GM19452 (cell line): Measurements from ENCODE around the gene ENO1.
"Not testable (repeated sequence)": the region's sequence is repeated elsewhere in the genome, so short reads cannot be mapped to it uniquely, and the experiment has no call there.

ENCODE experiments used
- ATAC-seq: cut with Tn5 transposase; IDR thresholded peaks from one replicate; pipeline ENCODE4 v1.9.1; 2021; ENCODE audit not compliant: unreplicated experiment

The ENO1 gene

GRCh38 chr1:8897505-8897904, 19.0 kb upstream of the ENO1 start:
- not testable (repeated sequence) for ATAC-seq

DNA sequence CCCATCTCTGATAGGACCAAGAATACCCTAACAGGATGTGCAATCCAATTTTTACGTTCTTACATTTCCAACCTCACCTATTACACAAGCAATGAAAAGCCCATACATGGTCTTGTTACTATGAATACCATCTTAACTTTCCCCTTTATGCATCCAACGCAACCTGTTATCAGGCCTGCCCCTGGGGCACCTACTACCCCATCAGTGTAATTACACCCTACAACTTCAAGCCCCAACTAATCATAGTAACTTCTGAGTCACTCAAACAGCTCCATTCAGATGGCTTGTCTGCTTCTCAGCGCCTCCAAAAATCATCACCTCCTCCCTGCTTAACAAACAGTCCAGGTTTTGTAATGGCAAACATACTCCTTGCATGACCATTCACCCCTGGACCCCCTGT, 18.3 kb upstream of the ENO1 start:
- not testable (repeated sequence) for ATAC-seq

- no peak for ATAC-seq
Measured at GRCh38 chr1:8892026-8892425, 13.5 kb upstream of the ENO1 start.

- no peak for ATAC-seq
Measured at GRCh38 chr1:8891401-8891800, 12.9 kb upstream of the ENO1 start.

DNA sequence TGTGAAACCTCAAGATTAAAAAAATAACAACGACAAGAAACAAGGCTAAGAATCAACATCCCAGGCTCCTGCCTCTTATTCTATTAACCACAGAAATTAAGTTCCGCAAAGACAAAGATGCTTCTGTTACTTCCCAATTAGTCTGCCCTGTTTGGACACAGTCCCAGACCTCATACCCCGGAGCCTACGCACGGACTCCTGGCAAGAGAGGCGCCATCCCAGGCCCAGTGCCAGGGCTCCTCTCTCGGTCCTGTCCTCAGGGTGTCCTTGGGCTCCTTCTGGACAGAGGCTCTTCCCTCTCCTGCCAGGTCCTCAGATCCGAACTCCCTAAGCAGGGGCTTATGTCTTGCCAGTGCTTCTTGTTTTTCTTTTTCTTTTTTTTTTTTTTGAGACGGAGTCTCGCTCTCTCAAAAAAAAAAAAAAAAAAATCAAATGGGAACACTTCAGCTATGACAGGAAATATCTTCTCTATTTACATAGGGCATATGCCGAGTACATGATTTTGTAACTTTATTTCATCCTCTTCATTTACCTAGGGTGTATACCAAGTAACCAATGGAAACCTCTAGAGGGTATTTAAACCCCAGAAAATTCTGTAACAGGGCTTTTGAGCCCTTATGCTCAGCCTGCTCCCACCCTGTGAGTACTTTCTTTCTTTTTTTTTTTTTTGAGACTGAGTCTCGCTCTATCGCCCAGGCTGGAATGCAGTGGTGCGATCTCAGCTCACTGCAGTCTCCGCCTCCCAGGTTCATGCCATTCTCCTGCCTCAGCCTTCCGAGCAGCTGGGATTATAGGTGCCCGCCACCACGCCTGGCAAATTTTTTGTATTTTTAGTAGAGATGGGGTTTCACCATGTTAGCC, 11.7 kb upstream of the ENO1 start:
- ATAC-seq = no peak

DNA sequence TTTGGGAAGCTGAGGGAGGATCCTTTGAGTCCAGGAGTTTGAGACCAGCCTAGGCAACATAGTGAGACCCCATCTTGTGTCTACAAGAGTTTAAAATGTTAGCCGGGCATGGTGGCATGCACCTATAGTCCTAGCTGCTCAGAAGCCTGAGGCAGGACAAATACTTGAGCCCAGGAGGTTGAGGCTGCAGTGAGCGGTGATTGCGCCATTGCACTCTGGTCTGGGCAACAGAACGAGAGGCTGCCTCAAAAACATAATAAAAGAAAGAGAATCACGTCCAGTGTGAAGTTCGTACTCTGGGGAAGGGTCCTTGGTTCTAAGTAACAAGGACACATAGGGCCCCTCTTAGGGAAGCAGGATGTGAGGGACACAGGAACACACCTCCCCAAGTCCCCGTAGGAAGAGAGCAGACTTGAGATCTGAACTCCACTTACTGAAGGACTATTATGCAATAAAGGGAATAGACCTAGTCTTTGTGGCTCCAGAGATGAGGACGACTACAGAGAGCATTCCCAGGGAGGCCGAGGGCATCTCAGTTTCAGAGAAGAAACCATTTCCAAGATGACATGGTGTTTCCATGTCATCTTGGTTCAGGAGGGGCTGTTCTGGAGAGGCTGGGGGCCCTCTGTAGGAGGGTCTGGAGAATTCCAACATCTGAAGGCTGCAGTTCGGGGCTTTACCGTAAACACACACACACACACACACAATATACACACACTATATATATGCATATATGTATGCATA, 10.8 kb upstream of the ENO1 start:
- no peak for ATAC-seq

DNA sequence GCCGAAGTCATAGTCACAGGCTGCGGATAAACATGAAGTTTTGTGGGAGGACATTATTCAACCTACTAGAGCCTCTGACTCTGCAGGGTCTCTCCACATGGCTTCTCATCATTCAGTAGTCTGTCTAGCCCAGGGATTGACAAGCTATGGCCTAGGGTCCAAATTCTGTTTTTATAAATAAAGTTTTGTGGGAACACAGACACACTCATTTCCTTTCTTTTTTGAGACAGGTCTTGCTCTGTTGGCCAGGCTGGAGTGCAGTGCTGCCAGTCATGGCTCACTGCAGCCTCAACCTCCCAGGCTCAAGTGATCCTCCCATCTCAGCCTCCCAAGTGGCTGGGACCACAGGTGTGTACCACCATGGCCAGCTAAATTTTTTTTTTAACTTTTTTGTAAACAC, 8.1 kb upstream of the ENO1 start:
- ATAC-seq = no peak

DNA sequence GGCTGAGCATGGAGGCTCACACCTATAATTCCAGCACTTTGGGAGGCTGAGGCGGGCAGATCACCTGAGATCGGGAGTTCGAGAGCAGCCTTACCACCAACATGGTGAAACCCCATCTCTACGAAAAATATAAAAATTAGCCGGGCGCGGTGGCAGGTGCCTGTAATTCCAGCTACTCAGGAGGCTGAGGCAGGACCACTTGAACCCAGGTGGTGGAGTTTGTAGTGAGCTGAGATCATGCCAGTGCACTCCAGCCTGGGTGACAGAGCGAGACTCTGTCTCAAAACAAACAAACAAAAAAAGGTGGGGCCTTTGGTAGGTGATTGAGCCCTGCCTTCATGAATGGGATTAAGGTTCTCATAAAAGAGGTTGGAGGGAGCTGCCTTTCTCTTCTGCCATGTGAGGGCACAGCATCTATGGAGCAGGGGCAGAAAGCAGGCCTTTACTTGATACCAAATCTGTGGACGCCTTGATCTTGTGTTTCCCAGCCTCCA, 7.6 kb upstream of the ENO1 start:
- ATAC-seq = not testable (repeated sequence)

DNA sequence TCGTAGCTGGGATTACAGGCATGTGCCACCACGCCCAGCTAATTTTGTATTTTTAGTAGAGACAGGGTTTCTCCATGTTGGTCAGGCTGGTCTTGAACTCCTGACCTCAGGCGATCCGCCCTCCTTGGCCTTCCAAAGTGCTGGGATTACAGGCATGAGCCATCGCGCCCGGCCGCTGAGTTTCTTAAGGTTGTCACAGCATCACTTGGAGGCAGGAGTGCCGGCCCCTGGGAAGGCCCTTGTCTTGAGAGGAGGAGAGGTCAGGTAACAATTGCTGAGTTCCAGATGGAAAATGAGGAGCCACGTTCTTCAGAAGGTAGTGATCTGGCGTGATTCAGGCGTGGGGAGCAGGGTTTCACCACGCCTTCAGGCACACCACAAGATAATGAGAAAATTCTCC, 5.6 kb upstream of the ENO1 start:
- not testable (repeated sequence) for ATAC-seq

DNA sequence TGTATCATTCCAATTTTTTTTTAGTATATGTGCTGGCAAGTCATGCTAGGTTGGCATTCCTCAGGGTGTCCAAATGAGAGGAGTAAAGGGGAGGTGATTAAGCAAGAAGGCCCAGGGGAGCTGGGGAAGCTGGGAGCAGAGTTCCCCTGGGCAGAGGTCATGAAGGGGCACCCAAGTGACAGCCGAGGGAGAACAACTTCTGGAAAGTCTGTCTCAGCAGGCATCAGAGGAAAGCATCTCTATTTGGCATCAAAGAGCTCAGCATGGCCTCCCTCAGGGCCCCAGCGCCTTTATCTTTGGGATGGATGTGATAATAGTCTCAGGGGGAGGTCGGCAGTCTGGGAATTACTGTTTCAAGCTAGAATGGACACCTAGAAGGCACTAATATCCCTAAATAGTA, 5.0 kb upstream of the ENO1 start:
- ATAC-seq = no peak

- ATAC-seq = no peak
Measured at GRCh38 chr1:8879922-8880676, 1.6 kb upstream of the ENO1 start.

DNA sequence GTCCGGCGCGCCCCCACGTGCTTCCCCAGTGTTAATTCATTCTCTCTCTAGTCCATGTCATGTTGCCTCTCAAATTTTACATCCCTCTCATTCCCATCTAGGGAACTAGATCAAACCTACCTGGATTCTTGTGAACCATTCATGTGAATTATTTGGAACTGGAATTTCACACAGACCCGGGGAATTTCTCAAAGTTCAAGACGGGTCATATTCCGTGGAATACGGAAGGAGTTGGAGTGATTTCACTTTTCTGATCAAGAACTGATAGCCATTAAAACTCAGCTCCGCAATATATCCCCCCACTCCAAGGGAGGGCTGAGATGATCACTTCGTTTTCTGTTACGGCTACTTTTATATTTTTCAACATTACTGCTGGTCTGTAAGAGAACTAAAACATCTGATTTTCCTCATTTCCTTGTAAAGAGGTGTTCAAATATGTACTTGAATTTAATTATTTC, 1.0 kb upstream of the ENO1 start:
- ATAC-seq = no peak

- peak; percentile 76 for ATAC-seq
Measured at GRCh38 chr1:8878698-8879463, 395 bp upstream of the ENO1 start.

GRCh38 chr1:8876087-8876486, 2.4 kb downstream of the ENO1 start:
- no peak for ATAC-seq

DNA sequence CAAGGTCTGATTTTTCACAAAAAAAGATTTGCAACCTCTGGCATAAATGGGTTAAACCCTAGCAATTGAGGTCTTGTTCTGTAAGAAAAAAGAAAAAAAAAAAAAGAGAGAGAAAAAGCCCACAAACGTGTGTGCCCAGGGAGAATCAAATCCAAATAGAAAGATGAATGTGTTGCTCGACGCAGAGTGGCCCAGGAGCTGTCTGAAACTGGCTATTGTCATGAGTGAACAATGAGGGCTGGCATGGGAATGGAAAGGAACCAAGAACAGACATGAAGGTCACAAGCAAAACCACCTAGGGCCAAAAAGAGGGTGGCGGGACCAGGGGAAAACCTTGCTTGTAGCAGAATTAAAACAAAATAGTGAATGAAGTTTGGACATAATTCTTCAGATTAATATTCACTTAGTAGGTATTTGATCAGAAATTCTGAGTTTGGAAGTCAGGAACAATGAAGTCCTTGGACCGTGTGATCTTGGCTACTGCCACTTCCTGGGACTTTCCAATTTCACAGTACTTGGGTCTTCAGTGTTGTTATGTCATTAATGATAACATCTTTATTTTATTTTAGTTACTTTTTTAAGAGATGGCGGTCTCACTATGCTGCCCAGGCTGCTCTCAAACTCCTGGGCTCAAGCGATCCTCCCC, 3.1 kb downstream of the ENO1 start:
- ATAC-seq = no peak

DNA sequence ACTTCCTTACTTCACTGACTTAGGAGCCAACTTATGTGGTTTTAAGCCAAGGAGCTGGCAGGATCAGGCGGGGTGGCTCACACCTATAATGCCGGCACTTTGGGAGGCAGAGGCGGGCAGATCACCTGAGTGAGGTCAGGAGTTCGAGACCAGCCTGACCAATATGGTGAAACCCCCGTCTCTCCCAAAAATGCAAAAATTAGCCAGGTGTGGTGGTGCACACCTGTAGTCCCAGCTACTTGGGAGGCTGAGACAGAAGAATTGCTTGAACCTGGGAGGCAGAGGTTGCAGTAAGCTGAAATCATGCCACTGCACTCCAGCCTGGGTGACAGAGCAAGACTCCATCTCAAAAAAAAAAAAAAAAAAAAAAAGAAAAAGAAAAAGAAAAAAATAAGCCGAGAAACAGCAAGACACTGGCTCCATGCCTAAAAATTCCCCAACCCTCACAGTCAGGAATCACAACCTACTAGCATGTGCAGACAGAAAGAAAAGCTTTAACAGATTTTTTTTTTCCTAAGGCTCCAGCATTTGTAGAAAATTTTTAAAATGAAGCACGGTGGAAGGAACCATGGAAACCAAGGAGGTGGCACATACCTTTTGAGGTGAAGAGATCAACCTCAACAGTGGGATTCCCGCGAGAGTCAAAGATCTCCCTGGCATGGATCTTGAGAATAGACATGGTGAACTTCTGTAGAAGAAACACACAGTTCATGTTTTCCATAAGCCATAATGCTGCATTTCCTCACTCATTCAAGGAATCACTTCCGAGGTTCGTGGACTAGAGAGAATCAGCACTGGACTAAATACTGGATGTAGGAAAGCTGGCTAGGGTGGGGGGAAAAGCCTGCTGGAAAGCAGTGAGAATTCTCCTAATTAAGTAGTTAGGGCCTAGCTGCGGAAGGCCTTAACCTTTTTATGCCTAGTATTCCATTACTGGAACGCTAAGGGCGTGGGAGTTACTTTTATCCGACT, 4.0 kb downstream of the ENO1 start:
- no peak for ATAC-seq

DNA sequence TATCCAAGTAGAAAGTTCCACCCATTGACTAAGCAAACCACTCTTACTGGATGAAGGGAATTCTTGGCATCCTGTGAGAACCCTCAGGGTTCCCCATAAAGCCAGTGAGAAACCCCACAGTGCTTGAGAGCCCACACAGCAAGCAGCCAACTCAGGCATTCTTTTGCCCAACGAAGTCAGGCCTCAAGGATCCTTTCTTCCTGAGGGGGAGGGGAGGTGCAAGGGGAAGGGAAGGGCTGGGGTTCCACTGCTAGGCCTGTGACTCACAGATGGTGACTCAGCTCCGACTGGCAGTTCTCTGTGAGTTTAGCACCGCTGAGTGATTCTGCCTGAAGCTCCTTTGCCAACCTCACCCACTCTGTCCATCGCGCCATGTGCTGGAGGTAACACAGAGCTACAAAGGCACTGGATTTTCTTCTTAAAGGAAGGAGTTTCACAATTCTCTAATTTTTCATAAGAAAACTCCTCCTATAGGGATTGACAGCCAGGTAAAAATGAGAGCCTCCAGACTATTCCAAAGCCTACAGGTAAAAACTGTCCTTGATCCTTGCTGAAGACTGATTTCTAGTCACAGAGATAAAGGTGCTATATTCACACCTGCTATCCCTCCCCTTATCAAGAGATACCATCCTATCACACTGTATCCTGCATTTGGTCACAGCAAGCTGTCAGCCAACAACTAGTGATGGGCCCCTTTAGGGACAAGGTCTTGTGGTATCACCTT, 4.8 kb downstream of the ENO1 start:
- no peak for ATAC-seq

DNA sequence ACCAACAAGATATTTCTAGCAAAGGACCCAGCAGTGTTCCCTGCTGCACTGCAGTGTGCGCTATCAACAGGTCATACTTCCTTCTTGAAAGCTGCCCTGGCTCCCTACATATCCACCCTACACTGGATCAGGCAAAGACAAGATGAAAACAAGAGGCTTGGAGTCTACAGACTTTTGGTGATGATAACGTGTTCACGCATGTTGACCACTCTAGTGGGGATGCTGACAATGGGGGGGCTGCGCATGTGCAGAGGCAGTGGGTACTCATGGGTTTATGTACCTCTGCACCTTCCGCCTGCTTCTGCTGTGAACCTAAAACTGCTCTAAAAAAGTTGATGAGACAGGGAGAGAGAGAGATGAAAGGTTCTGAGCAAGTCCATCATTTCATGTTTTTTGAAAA, 5.5 kb downstream of the ENO1 start:
- ATAC-seq = no peak
